GM23338 (cell line): ENCODE measurements around the gene FTO. TPM values are rescaled to one million over a fixed set of nuclear protein-coding genes. Genes with fewer than 3 reads are reported as not detected.

ENCODE experiments used
- ATAC-seq: fragments of 200-7000 bp; cut with Tn5 transposase; 3 replicates; pipeline ENCODE4 v1.9.1; 2020
- DNase-seq: peaks from one replicate; pipeline ENCODE4 v3.0.0-alpha.2; 2015; ENCODE audit warnings: low spot score
- H2AFZ ChIP-seq: fragments of 200-600 bp; sonication (generic); 2 replicates; pipeline ENCODE4 v1.8.0; 2016; ENCODE audit warnings: antibody characterized with exemption, mild to moderate bottlenecking, moderate library complexity
- H3F3A ChIP-seq: fragments of 200-600 bp; sonication (generic); replicated peaks from 2 replicates; pipeline ENCODE4 v1.8.0; 2017; ENCODE audit warnings: antibody characterized with exemption, mixed run types, low read depth
- H3K27ac ChIP-seq: fragments of 200-600 bp; sonication (generic); 2 replicates; pipeline ENCODE4 v1.6.1; 2016; ENCODE audit warnings: low read depth
- H3K27me3 ChIP-seq: fragments of 200-600 bp; sonication (generic); 2 replicates; pipeline ENCODE4 v1.8.0; 2016; ENCODE audit warnings: mild to moderate bottlenecking, mixed run types, moderate library complexity; ENCODE audit not compliant: insufficient read depth
- H3K36me3 ChIP-seq: fragments of 200-600 bp; sonication (generic); 2 replicates; pipeline ENCODE4 v1.8.0; 2016; ENCODE audit warnings: mild to moderate bottlenecking; ENCODE audit not compliant: insufficient read depth
- H3K4me1 ChIP-seq: fragments of 200-600 bp; sonication (generic); 2 replicates; pipeline ENCODE4 v1.8.0; 2016; ENCODE audit warnings: mild to moderate bottlenecking, moderate library complexity; ENCODE audit not compliant: insufficient read depth
- H3K4me2 ChIP-seq: fragments of 200-600 bp; sonication (generic); 2 replicates; pipeline ENCODE4 v1.7.1; 2017; ENCODE audit warnings: mixed run types
- H3K4me3 ChIP-seq: fragments of 200-600 bp; sonication (generic); 2 replicates; pipeline ENCODE4 v1.6.1; 2016; ENCODE audit warnings: mixed run types
- H3K79me2 ChIP-seq: fragments of 200-600 bp; sonication (generic); replicated peaks from 2 replicates; pipeline ENCODE4 v1.8.0; 2017; ENCODE audit warnings: mild to moderate bottlenecking; ENCODE audit not compliant: insufficient read depth
- H3K9me2 ChIP-seq: fragments of 200-600 bp; sonication (generic); 2 replicates; pipeline ENCODE4 v1.8.0; 2017; ENCODE audit not compliant: insufficient read depth
- H4K20me1 ChIP-seq: fragments of 200-600 bp; sonication (generic); replicated peaks from 2 replicates; pipeline ENCODE4 v1.8.0; 2017; ENCODE audit warnings: mild to moderate bottlenecking; ENCODE audit not compliant: insufficient read depth
- H3K27ac Mint-ChIP-seq: 2 replicates; pipeline ENCODE4 v1.8.0; 2020; ENCODE audit warnings: inconsistent platforms, mild to moderate bottlenecking, moderate library complexity, mixed read lengths
- H3K27me3 Mint-ChIP-seq: 3 replicates; pipeline ENCODE4 v1.8.0; 2022; ENCODE audit warnings: low read depth, mild to moderate bottlenecking, moderate library complexity, mixed read lengths, inconsistent platforms; ENCODE audit not compliant: insufficient read depth, poor library complexity
- H3K36me3 Mint-ChIP-seq: 3 replicates; pipeline ENCODE4 v1.8.0; 2021; ENCODE audit warnings: low read depth, mild to moderate bottlenecking, inconsistent platforms, moderate library complexity, mixed read lengths
- H3K4me1 Mint-ChIP-seq: 3 replicates; pipeline ENCODE4 v1.8.0; 2020; ENCODE audit warnings: mild to moderate bottlenecking, inconsistent platforms, mixed read lengths
- H3K4me3 Mint-ChIP-seq: 3 replicates; pipeline ENCODE4 v1.8.0; 2021; ENCODE audit warnings: moderate library complexity, mild to moderate bottlenecking, inconsistent platforms, mixed read lengths
- H3K9me3 Mint-ChIP-seq: 3 replicates; pipeline ENCODE4 v1.8.0; 2020; ENCODE audit warnings: moderate library complexity, mild to moderate bottlenecking, inconsistent platforms, mixed read lengths
- EZH2phosphoT487 ChIP-seq: fragments of 200-600 bp; sonication (generic); IDR thresholded peaks from one replicate; pipeline ENCODE4 v1.8.1; 2018; ENCODE audit warnings: antibody characterized with exemption; ENCODE audit not compliant: unreplicated experiment
- JUNB ChIP-seq: IDR thresholded peaks from one replicate; pipeline ENCODE4 v1.6.1; 2016; ENCODE audit warnings: antibody characterized with exemption; ENCODE audit not compliant: unreplicated experiment
- NANOG ChIP-seq: IDR thresholded peaks from 2 replicates; pipeline ENCODE4 v1.6.1; 2016; ENCODE audit warnings: antibody characterized with exemption, borderline replicate concordance
- STAT1 ChIP-seq: IDR thresholded peaks from one replicate; pipeline ENCODE4 v1.6.1; 2016; ENCODE audit warnings: antibody characterized with exemption; ENCODE audit not compliant: unreplicated experiment
- ZNF331 ChIP-seq: fragments of 250-450 bp; sonication (Bioruptor Pico); IDR thresholded peaks from 2 replicates; pipeline ENCODE4 v1.5.0; 2020; ENCODE audit warnings: low read depth, mild to moderate bottlenecking, moderate library complexity
- polyA plus RNA-seq: library from polyadenylated mRNA; unstranded; fragments of >200 nt; fragmentation: Nextera tagmentation; extraction: Ambion mirVana; gene quantifications from 2 replicates; pipeline ENCODE4 v1.2.1, GENCODE V29; 2016
- total RNA-seq: library from RNA; depleted of rRNA; stranded (reverse); fragments of >200 nt; shearing (Covaris generic); gene quantifications from 2 replicates; pipeline ENCODE4 v1.2.3, GENCODE V29; 2014
- TF ChIP-seq, protein P1 (sequence below): IDR thresholded peaks from one replicate; pipeline ENCODE4 v1.6.1; 2018; ENCODE audit warnings: antibody characterized with exemption; ENCODE audit not compliant: unreplicated experiment
- TF ChIP-seq, protein P2 (sequence below): IDR thresholded peaks from 2 replicates; pipeline ENCODE4 v1.6.1; 2016; ENCODE audit warnings: antibody characterized with exemption
- TF ChIP-seq, protein P3 (sequence below), 2 experiments: fragments of 200-600 bp in 1 of 2; sonication (generic) in 1 of 2; conservative IDR thresholded peaks; 2 replicates each; pipeline versions ENCODE4 v1.5.1 to v1.6.1; 2016 to 2017; ENCODE audit warnings: antibody characterized with exemption in 2 of 2, low read depth in 2 of 2, mild to moderate bottlenecking in 2 of 2, moderate library complexity in 1 of 2

The FTO gene
- total and polyA plus RNA-seq, 2 experiments from 2014 or later = 17.7 to 69.6 TPM

DNA sequence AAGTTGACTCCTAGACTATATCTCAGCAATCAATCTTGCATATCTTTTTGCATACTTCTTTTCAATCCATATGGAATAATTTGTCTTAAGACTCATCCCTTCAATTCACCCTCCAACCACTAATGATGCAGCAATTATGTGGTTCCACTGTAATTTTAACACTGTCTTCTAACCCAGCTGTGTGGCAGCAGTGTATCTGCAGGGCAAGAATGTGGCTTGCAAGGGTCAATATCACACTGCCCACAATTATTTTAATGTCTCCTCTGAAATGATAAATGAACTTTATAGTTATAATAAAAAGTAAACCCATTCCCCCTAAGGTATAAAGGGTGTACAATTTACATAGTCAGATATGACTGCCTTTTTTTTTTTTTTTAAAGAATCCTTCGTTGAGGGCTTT is 48.6 kb downstream of the FTO start (continued):
- TF ChIP-seq, protein P1, sequence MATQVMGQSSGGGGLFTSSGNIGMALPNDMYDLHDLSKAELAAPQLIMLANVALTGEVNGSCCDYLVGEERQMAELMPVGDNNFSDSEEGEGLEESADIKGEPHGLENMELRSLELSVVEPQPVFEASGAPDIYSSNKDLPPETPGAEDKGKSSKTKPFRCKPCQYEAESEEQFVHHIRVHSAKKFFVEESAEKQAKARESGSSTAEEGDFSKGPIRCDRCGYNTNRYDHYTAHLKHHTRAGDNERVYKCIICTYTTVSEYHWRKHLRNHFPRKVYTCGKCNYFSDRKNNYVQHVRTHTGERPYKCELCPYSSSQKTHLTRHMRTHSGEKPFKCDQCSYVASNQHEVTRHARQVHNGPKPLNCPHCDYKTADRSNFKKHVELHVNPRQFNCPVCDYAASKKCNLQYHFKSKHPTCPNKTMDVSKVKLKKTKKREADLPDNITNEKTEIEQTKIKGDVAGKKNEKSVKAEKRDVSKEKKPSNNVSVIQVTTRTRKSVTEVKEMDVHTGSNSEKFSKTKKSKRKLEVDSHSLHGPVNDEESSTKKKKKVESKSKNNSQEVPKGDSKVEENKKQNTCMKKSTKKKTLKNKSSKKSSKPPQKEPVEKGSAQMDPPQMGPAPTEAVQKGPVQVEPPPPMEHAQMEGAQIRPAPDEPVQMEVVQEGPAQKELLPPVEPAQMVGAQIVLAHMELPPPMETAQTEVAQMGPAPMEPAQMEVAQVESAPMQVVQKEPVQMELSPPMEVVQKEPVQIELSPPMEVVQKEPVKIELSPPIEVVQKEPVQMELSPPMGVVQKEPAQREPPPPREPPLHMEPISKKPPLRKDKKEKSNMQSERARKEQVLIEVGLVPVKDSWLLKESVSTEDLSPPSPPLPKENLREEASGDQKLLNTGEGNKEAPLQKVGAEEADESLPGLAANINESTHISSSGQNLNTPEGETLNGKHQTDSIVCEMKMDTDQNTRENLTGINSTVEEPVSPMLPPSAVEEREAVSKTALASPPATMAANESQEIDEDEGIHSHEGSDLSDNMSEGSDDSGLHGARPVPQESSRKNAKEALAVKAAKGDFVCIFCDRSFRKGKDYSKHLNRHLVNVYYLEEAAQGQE = no peak
- no peak for TF ChIP-seq EZH2phosphoT487
- TF ChIP-seq, protein P2, sequence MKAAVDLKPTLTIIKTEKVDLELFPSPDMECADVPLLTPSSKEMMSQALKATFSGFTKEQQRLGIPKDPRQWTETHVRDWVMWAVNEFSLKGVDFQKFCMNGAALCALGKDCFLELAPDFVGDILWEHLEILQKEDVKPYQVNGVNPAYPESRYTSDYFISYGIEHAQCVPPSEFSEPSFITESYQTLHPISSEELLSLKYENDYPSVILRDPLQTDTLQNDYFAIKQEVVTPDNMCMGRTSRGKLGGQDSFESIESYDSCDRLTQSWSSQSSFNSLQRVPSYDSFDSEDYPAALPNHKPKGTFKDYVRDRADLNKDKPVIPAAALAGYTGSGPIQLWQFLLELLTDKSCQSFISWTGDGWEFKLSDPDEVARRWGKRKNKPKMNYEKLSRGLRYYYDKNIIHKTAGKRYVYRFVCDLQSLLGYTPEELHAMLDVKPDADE = no peak
- no peak for TF ChIP-seq ZNF331

DNA sequence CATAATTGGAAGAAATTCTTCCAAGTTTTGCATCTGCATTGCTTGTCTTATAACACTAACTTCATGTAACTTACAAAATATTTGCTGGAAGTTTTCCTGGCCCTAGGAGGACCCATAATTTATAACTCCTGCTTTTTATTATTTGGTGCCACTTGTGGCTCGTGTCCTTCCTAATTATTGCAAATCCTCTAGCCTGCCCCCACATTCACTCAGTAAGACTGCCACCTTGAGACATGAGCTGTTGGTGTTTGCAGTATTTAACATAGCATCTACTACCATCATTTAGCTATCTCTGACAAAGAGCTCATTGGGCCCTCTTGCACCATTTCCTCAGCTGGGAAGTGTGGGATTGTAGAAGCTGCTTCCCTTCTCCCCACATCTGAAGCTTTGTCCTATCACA is 49.5 kb downstream of the FTO start:
- Histone ChIP-seq H3K4me2 (no peak overlapping the region), H3F3A (no peaks in the 10 kb centered on the region), H3K4me1 (peaks cover 7% of the 10 kb centered on the region; the same call in 1 of the 2 replicates), H3K27me3 (no peaks in the 10 kb centered on the region), H3K9me2 (no peaks in the 10 kb centered on the region), H3K79me2 (peaks cover 50% of the 10 kb centered on the region), H3K4me3 (no peak overlapping the region), H3K27ac (no peak overlapping the region), H4K20me1 (no peaks in the 10 kb centered on the region; the same call in 1 of the 2 replicates), H3K36me3 (no peaks in the 10 kb centered on the region), H2AFZ (no peak overlapping the region)
- no peak overlapping the region for H3K4me3 Mint-ChIP-seq
- DNase-seq (no peak), ATAC-seq (peak; percentile 45; the same call in 1 of the 3 replicates)
- no peaks in the 10 kb centered on the region for H3K9me3 Mint-ChIP-seq
- no peaks in the 10 kb centered on the region; the same call in 2 of the 3 replicates for H3K36me3 Mint-ChIP-seq
- peaks cover 18% of the 10 kb centered on the region; the same call in 2 of the 3 replicates for H3K4me1 Mint-ChIP-seq
- H3K27me3 Mint-ChIP-seq = no peaks in the 10 kb centered on the region
- TF ChIP-seq, protein P1 = no peak
- TF ChIP-seq STAT1 = no peak
- TF ChIP-seq, protein P3, sequence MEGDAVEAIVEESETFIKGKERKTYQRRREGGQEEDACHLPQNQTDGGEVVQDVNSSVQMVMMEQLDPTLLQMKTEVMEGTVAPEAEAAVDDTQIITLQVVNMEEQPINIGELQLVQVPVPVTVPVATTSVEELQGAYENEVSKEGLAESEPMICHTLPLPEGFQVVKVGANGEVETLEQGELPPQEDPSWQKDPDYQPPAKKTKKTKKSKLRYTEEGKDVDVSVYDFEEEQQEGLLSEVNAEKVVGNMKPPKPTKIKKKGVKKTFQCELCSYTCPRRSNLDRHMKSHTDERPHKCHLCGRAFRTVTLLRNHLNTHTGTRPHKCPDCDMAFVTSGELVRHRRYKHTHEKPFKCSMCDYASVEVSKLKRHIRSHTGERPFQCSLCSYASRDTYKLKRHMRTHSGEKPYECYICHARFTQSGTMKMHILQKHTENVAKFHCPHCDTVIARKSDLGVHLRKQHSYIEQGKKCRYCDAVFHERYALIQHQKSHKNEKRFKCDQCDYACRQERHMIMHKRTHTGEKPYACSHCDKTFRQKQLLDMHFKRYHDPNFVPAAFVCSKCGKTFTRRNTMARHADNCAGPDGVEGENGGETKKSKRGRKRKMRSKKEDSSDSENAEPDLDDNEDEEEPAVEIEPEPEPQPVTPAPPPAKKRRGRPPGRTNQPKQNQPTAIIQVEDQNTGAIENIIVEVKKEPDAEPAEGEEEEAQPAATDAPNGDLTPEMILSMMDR (conservative IDR thresholded peaks at IDR 0.05; ENCODE audit: low read depth in 2 of 2) = peak in 1 of 2 experiments; percentile 42; a peak in 2 of 4 replicates
- no peak for TF ChIP-seq NANOG
- TF ChIP-seq JUNB = no peak
- TF ChIP-seq EZH2phosphoT487 = no peak
- TF ChIP-seq ZNF331 = no peak
- H3K27ac Mint-ChIP-seq = no peak overlapping the region; the same call in 1 of the 2 replicates
